ENCODE data around the gene TLE6. TPM values are rescaled to one million over a fixed set of nuclear protein-coding genes. Genes with fewer than 3 reads are reported as not detected.

TLE6 gene
- total RNA-seq, 1 donor from 2014 or later = 4.2 TPM

GRCh38 chr19:3017923-3018322, 40.6 kb downstream of the TLE6 start:
- H3K4me3 ChIP-seq = no peak overlapping the region
- H3K36me3 ChIP-seq = peaks cover 32% of the 10 kb centered on the region
- TF ChIP-seq CTCF (IDR thresholded peaks at IDR 0.05) = no peak
- no peak overlapping the region for H3K27ac ChIP-seq
- DNase-seq (no peak), ATAC-seq (no peak)
- intact Hi-C loops (cut with DNase I) = no loop called here
- no peaks in the 10 kb centered on the region for H3K4me1 ChIP-seq
- H3K27me3 ChIP-seq (ENCODE audit: low read depth) = no peaks in the 10 kb centered on the region
- no peaks in the 10 kb centered on the region for H3K9me3 ChIP-seq

- intact Hi-C loops (cut with DNase I) = no loop called here
- Histone ChIP-seq H3K4me1 (no peaks in the 10 kb centered on the region), H3K36me3 (peaks cover 23% of the 10 kb centered on the region), H3K4me3 (no peak overlapping the region), H3K9me3 (no peaks in the 10 kb centered on the region), H3K27ac (no peak overlapping the region), H3K27me3 (ENCODE audit: low read depth) (no peaks in the 10 kb centered on the region)
- no peak for TF ChIP-seq CTCF (IDR thresholded peaks at IDR 0.05)
- ATAC-seq (peak; percentile 22 to 45), DNase-seq (no peak)
These were observed 42.0 kb downstream of the TLE6 start for GRCh38 chr19:3019211-3019854.

- ATAC-seq = no peak
- H3K4me3 ChIP-seq = no peak overlapping the region
- DNase-seq = no peak
- no peaks in the 10 kb centered on the region for H3K27me3 ChIP-seq (ENCODE audit: low read depth)
- TF ChIP-seq CTCF (IDR thresholded peaks at IDR 0.05) = no peak
- H3K27ac ChIP-seq = no peak overlapping the region
- H3K9me3 ChIP-seq = no peaks in the 10 kb centered on the region
- H3K4me1 ChIP-seq = no peaks in the 10 kb centered on the region
- peaks cover 13% of the 10 kb centered on the region for H3K36me3 ChIP-seq
- intact Hi-C loops (cut with DNase I) = no loop called here
These were observed 43.1 kb downstream of the TLE6 start for GRCh38 chr19:3020321-3020960.

GRCh38 chr19:3024509-3024869, 47.1 kb downstream of the TLE6 start:
- no peak overlapping the region for H3K27ac ChIP-seq
- peaks cover 8% of the 10 kb centered on the region for H3K4me1 ChIP-seq
- intact Hi-C loops (cut with DNase I) = no loop called here
- no peak overlapping the region for H3K4me3 ChIP-seq
- ATAC-seq = no peak
- no peaks in the 10 kb centered on the region for H3K9me3 ChIP-seq
- H3K36me3 ChIP-seq = peaks cover 5% of the 10 kb centered on the region
- DNase-seq = no peak
- H3K27me3 ChIP-seq (ENCODE audit: low read depth) = peaks cover 4% of the 10 kb centered on the region
- no peak for TF ChIP-seq CTCF (IDR thresholded peaks at IDR 0.05)

DNA sequence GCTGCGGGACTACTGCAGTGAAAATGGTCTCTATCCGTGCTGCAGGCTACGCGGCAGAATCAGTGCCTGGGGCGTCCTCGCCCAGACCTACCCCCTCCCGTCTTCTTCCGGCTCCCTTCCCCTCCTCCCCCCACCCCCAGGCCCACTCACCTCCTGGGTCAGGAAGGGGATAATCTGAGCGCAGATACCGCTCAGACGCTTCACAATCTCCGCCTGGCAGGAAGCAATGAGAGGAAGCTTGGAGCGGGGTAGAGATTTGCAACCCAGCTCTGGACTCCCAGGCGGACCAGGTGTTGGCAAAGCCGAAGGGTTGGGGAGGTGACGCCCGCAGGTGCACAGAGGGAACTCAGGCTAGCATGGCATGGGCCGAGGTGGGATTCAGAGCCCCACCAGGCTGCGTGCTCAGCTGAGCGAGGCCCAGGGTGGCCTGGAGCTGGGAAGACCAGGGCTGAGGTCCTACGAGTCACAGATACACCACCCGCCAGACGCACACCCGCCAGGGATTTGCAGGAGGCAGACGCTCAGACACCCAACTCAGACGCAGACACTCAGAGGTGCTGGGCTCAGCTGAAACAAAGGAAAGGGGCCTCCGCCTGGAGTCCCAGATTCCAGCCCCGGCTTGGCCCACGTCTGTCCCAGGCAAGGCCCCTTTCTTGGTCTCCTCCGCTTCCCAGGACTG, 47.6 kb downstream of the TLE6 start:
- ATAC-seq = no peak
- no peaks in the 10 kb centered on the region for H3K9me3 ChIP-seq
- peaks cover 4% of the 10 kb centered on the region for H3K36me3 ChIP-seq
- intact Hi-C loops (cut with DNase I) = no loop called here
- H3K4me1 ChIP-seq = peaks cover 13% of the 10 kb centered on the region
- peaks cover 4% of the 10 kb centered on the region for H3K27me3 ChIP-seq (ENCODE audit: low read depth)
- H3K27ac ChIP-seq = no peak overlapping the region
- no peak overlapping the region for H3K4me3 ChIP-seq
- TF ChIP-seq CTCF (IDR thresholded peaks at IDR 0.05) = no peak
- DNase-seq = no peak

Data from lower lobe of right lung (tissue), 2 donors.